Activated T-helper 1 cell treated with anti-CD3 and anti-CD28 coated beads, Interleukin-12 subunit alpha, Interleukin-12 subunit beta, Interleukin-2, Interleukin-4 antibody, amounts not matched to agents 30 ng/mL and 10 ng/mL and 1 ng/mL, durations not matched to agents 14 hours and 24 hours and 36 hours (primary cell): ENCODE data around the gene JMJD1C. TPM values are rescaled to one million over a fixed set of nuclear protein-coding genes. Genes with fewer than 3 reads are reported as not detected.
"Not testable (repeated sequence)": the region's sequence is repeated elsewhere in the genome, so short reads cannot be mapped to it uniquely, and the experiment has no call there.

Experiments used
- DNase-seq: peaks from one replicate; pipeline ENCODE4 v3.0.0; 2021; ENCODE audit warnings: low spot score
- H3K27ac Mint-ChIP-seq: one replicate; pipeline ENCODE4 v1.8.0; 2021; ENCODE audit warnings: mild to moderate bottlenecking, mixed read lengths
- H3K27me3 Mint-ChIP-seq: one replicate; pipeline ENCODE4 v1.8.0; 2022; ENCODE audit warnings: mild to moderate bottlenecking, moderate library complexity, mixed read lengths; ENCODE audit not compliant: insufficient read depth
- H3K36me3 Mint-ChIP-seq: one replicate; pipeline ENCODE4 v1.8.0; 2021; ENCODE audit warnings: low read depth, mixed read lengths
- H3K4me1 Mint-ChIP-seq: one replicate; pipeline ENCODE4 v1.8.0; 2021; ENCODE audit warnings: low read depth, mixed read lengths
- H3K4me3 Mint-ChIP-seq: one replicate; pipeline ENCODE4 v1.8.0; 2021; ENCODE audit warnings: mild to moderate bottlenecking, moderate library complexity, mixed read lengths
- H3K9me3 Mint-ChIP-seq: one replicate; pipeline ENCODE4 v1.8.0; 2021; ENCODE audit warnings: mixed read lengths
- intact Hi-C: fragments of 100-400 bp; cut with micrococcal nuclease; formaldehyde crosslinking; loops from one replicate; pipeline ENCODE4 v1.15.1; 2024
- total RNA-seq: library from RNA; stranded (reverse); gene quantifications from 2 replicates; pipeline ENCODE4 v1.2.3, GENCODE V29; 2022

Gene JMJD1C
- total RNA-seq, result 47.3 and 48.0 TPM in 2 replicates

- H3K36me3 Mint-ChIP-seq, result peaks cover 4% of the 10 kb centered on the region
- peak; percentile 47 for DNase-seq
- H3K9me3 Mint-ChIP-seq, result no peaks in the 10 kb centered on the region
- intact Hi-C loops, result loop anchor here (2.0 to 10.0 kb wide), 7 partner anchors 55 to 293 kb away; partner anchors contain the start of gene REEP3
- H3K27ac Mint-ChIP-seq, result peak within 1 kb of the TSS; percentile 68
- H3K4me3 Mint-ChIP-seq, result peak within 1 kb of the TSS; percentile 90
- H3K27me3 Mint-ChIP-seq, result peaks cover 28% of the 10 kb centered on the region
- peaks cover 21% of the 10 kb centered on the region for H3K4me1 Mint-ChIP-seq
Measured at GRCh38 chr10:63465293-63466143, at the start of gene JMJD1C. JMJD1C (minus strand) TSS chr10:63465977; CDS start chr10:63465662, 315 bp downstream.

GRCh38 chr10:63515002-63515763 is 49.4 kb upstream of the JMJD1C start:
- no peaks in the 10 kb centered on the region for H3K9me3 Mint-ChIP-seq
- peak overlapping the region; percentile 80 for H3K27ac Mint-ChIP-seq
- H3K36me3 Mint-ChIP-seq, result peaks cover 19% of the 10 kb centered on the region
- peaks cover 61% of the 10 kb centered on the region for H3K4me1 Mint-ChIP-seq
- DNase-seq, result no peak
- peak overlapping the region; percentile 24 for H3K4me3 Mint-ChIP-seq
- H3K27me3 Mint-ChIP-seq, result no peaks in the 10 kb centered on the region
- intact Hi-C loops, result loop anchor here (5.0 kb wide), 1 partner anchor 97 kb away; no protein-coding TSS in a partner anchor

GRCh38 chr10:63506554-63506953 is 40.8 kb upstream of the JMJD1C start:
- Mint-ChIP-seq H3K4me1 (peaks cover 23% of the 10 kb centered on the region), H3K9me3 (no peaks in the 10 kb centered on the region), H3K36me3 (peaks cover 7% of the 10 kb centered on the region), H3K27ac (no peak overlapping the region), H3K27me3 (no peaks in the 10 kb centered on the region), H3K4me3 (no peak overlapping the region)
- DNase-seq, result no peak
- intact Hi-C loops, result no loop called here

- intact Hi-C loops, result no loop called here
- no peak for DNase-seq
- Mint-ChIP-seq H3K9me3 (no peaks in the 10 kb centered on the region), H3K4me1 (peaks cover 23% of the 10 kb centered on the region), H3K36me3 (peaks cover 3% of the 10 kb centered on the region), H3K27me3 (no peaks in the 10 kb centered on the region), H3K27ac (no peak overlapping the region), H3K4me3 (no peak overlapping the region)
Measured at GRCh38 chr10:63505562-63505961, 39.8 kb upstream of the JMJD1C start.

GRCh38 chr10:63504145-63504881 is 38.5 kb upstream of the JMJD1C start:
- H3K27me3 Mint-ChIP-seq, result no peaks in the 10 kb centered on the region
- H3K27ac Mint-ChIP-seq, result no peak overlapping the region
- peaks cover 3% of the 10 kb centered on the region for H3K36me3 Mint-ChIP-seq
- H3K9me3 Mint-ChIP-seq, result no peaks in the 10 kb centered on the region
- peaks cover 21% of the 10 kb centered on the region for H3K4me1 Mint-ChIP-seq
- DNase-seq, result no peak
- intact Hi-C loops, result no loop called here
- H3K4me3 Mint-ChIP-seq, result no peak overlapping the region

- H3K27me3 Mint-ChIP-seq, result no peaks in the 10 kb centered on the region
Measured at GRCh38 chr10:63503395-63503794, 37.6 kb upstream of the JMJD1C start.

GRCh38 chr10:63502832-63503231 is 37.1 kb upstream of the JMJD1C start:
- Mint-ChIP-seq H3K4me3 (no peak overlapping the region), H3K36me3 (no peaks in the 10 kb centered on the region), H3K27ac (no peak overlapping the region), H3K27me3 (no peaks in the 10 kb centered on the region), H3K9me3 (no peaks in the 10 kb centered on the region), H3K4me1 (peaks cover 13% of the 10 kb centered on the region)
- DNase-seq, result no peak
- intact Hi-C loops, result no loop called here

More at GRCh38 chr10:63503395-63503794, 37.6 kb upstream of the JMJD1C start:
- DNase-seq, result no peak
- Mint-ChIP-seq H3K36me3 (peaks cover 3% of the 10 kb centered on the region), H3K4me1 (peaks cover 13% of the 10 kb centered on the region), H3K9me3 (no peaks in the 10 kb centered on the region), H3K4me3 (no peak overlapping the region), H3K27ac (no peak overlapping the region)
- intact Hi-C loops, result no loop called here

- H3K27ac Mint-ChIP-seq, result no peak overlapping the region
- H3K9me3 Mint-ChIP-seq, result no peaks in the 10 kb centered on the region
- H3K4me1 Mint-ChIP-seq, result peaks cover 13% of the 10 kb centered on the region
- intact Hi-C loops, result no loop called here
- DNase-seq, result no peak
- H3K27me3 Mint-ChIP-seq, result no peaks in the 10 kb centered on the region
- H3K36me3 Mint-ChIP-seq, result no peaks in the 10 kb centered on the region
- H3K4me3 Mint-ChIP-seq, result no peak overlapping the region
Measured at GRCh38 chr10:63501954-63502353, 36.2 kb upstream of the JMJD1C start.

- H3K9me3 Mint-ChIP-seq, DNase-seq, intact Hi-C loops, H3K4me3 Mint-ChIP-seq, H3K36me3 Mint-ChIP-seq, H3K27me3 Mint-ChIP-seq, H3K27ac Mint-ChIP-seq: not testable (repeated sequence)
- peaks cover 13% of the 10 kb centered on the region for H3K4me1 Mint-ChIP-seq
Measured at GRCh38 chr10:63500551-63500950, 34.8 kb upstream of the JMJD1C start.

GRCh38 chr10:63498665-63499064 is 32.9 kb upstream of the JMJD1C start:
- no peak for DNase-seq
- Mint-ChIP-seq H3K4me1 (peaks cover 5% of the 10 kb centered on the region), H3K9me3 (no peaks in the 10 kb centered on the region), H3K4me3 (no peak overlapping the region), H3K27ac (no peak overlapping the region), H3K27me3 (no peaks in the 10 kb centered on the region), H3K36me3 (peaks cover 6% of the 10 kb centered on the region)
- intact Hi-C loops, result no loop called here

GRCh38 chr10:63497321-63497720 is 31.5 kb upstream of the JMJD1C start:
- Mint-ChIP-seq H3K27ac (no peak overlapping the region), H3K36me3 (peaks cover 6% of the 10 kb centered on the region), H3K4me1 (no peaks in the 10 kb centered on the region), H3K4me3 (no peak overlapping the region), H3K27me3 (no peaks in the 10 kb centered on the region), H3K9me3 (no peaks in the 10 kb centered on the region)
- intact Hi-C loops, result no loop called here
- DNase-seq, result no peak

- Mint-ChIP-seq H3K9me3 (no peaks in the 10 kb centered on the region), H3K4me3 (no peak overlapping the region), H3K27ac (no peak overlapping the region), H3K4me1 (peaks cover 5% of the 10 kb centered on the region), H3K27me3 (no peaks in the 10 kb centered on the region), H3K36me3 (peaks cover 6% of the 10 kb centered on the region)
- DNase-seq, result no peak
- intact Hi-C loops, result no loop called here
Measured at GRCh38 chr10:63496561-63496960, 30.8 kb upstream of the JMJD1C start.
